Measurements from ENCODE around the gene MAB21L4. TPM values are rescaled to one million over a fixed set of nuclear protein-coding genes. Genes with fewer than 3 reads are reported as not detected.

MAB21L4 gene
- total RNA-seq, 1 experiment from 2014 or later: 0.15 TPM

DNA sequence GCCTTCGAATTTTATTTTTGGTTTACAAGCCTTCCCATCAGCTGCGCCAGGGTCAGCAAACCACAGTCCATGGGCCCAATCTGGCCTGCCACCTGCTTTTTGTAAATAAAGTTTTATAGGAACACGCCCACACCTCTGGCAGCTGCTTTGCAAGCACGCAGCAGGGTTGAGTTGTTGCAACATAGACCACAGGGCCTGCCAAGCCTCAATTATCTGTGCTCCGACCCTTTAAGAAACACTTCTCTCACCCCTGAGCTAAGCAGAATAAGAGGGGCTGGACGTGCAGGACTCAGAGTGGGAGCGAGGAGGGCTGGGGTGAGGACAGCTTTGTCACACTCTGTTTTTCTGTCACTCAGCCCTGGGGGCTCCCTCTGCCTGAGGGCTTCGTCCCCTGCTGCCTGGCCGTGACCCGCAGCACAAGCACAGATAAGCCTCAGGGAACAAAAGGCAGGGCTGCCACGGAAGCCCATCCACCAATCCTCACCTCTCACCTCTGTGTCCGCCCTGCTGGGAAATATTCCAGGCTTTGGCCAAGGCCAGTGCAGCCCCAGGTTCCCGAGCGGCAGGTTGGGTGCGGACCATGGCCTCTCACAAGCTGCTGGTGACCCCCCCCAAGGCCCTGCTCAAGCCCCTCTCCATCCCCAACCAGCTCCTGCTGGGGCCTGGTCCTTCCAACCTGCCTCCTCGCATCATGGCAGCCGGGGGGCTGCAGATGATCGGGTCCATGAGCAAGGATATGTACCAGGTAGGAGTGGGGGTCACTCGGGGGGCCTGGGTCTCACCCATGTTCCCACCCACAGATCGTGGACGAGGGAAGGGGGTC lies 27.5 kb downstream of the MAB21L4 start, which contains the start of gene AGXT:
AGXT (plus strand) TSS at position 539 of the 823 bp plus-strand sequence; CDS start at position 581, 42 bp downstream.
- H4K91ac ChIP-seq (ENCODE audit: insufficient read length, low read depth, low read length): no peak within 1 kb of the TSS
- H3T11ph ChIP-seq (ENCODE audit: low read length): no peak within 1 kb of the TSS
- H3K4me3 Mint-ChIP-seq: no peak within 1 kb of the TSS; a peak in 1 of 5 replicates
- no peak within 1 kb of the TSS for H4K5ac ChIP-seq (ENCODE audit: insufficient read length, low read depth, low read length)
- H2BK20ac ChIP-seq (ENCODE audit: low read depth, low read length, poor library complexity, severe bottlenecking): no peak within 1 kb of the TSS
- no peaks in the 10 kb centered on the region for H3K4me1 ChIP-seq (ENCODE audit: insufficient read depth, low read length)
- H4K8ac ChIP-seq (replicated peaks; ENCODE audit: insufficient read length, low read depth, low read length): no peak within 1 kb of the TSS
- H3K79me2 ChIP-seq (ENCODE audit: insufficient read depth, low read length): no peaks in the 10 kb centered on the region
- H2BK5ac ChIP-seq (ENCODE audit: insufficient read length, low read length): no peak within 1 kb of the TSS
- no peaks in the 10 kb centered on the region for H3K23me2 ChIP-seq (ENCODE audit: insufficient read length, low read depth, low read length, poor library complexity, severe bottlenecking)
- no peak within 1 kb of the TSS for H3K9ac ChIP-seq (ENCODE audit: extremely low read depth, insufficient read length, low read length)
- no peak within 1 kb of the TSS; the same call in 1 of the 2 replicates for H3K14ac ChIP-seq (ENCODE audit: insufficient read depth, low read length)
- TF ChIP-seq, protein P1, sequence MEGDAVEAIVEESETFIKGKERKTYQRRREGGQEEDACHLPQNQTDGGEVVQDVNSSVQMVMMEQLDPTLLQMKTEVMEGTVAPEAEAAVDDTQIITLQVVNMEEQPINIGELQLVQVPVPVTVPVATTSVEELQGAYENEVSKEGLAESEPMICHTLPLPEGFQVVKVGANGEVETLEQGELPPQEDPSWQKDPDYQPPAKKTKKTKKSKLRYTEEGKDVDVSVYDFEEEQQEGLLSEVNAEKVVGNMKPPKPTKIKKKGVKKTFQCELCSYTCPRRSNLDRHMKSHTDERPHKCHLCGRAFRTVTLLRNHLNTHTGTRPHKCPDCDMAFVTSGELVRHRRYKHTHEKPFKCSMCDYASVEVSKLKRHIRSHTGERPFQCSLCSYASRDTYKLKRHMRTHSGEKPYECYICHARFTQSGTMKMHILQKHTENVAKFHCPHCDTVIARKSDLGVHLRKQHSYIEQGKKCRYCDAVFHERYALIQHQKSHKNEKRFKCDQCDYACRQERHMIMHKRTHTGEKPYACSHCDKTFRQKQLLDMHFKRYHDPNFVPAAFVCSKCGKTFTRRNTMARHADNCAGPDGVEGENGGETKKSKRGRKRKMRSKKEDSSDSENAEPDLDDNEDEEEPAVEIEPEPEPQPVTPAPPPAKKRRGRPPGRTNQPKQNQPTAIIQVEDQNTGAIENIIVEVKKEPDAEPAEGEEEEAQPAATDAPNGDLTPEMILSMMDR (conservative IDR thresholded peaks at IDR 0.05): no peak
- no peaks in the 10 kb centered on the region for H4K20me1 ChIP-seq (ENCODE audit: control insufficient read depth, insufficient read depth, insufficient read length)
- H2BK12ac ChIP-seq (ENCODE audit: insufficient read length, low read depth, low read length): no peak within 1 kb of the TSS
- H3K4me2 ChIP-seq (ENCODE audit: insufficient read depth, insufficient read length, low read length): no peak within 1 kb of the TSS
- H2AK5ac ChIP-seq (ENCODE audit: insufficient read length, low read length): no peak within 1 kb of the TSS
- no CpG with 5 or more reads among the region's 21 CpGs for WGBS (ENCODE audit: extremely low coverage, insufficient read length, low lambda C conversion rate)
- no peaks in the 10 kb centered on the region for H3K79me1 ChIP-seq (ENCODE audit: insufficient read depth, low read depth, low read length, poor library complexity, severe bottlenecking)
- H3K27me3 Mint-ChIP-seq (ENCODE audit: low read depth): peaks cover 2% of the 10 kb centered on the region; the same call in 1 of the 2 replicates
- H3K4ac ChIP-seq (ENCODE audit: low read depth, low read length): no peak within 1 kb of the TSS
- no peak within 1 kb of the TSS for H3K18ac ChIP-seq (ENCODE audit: insufficient read length, low read depth, low read length)
- DNase-seq: no peak
- H3K56ac ChIP-seq (ENCODE audit: insufficient read length, low read depth, low read length): no peak within 1 kb of the TSS
- H3K27ac ChIP-seq (ENCODE audit: insufficient read length, low read depth, low read length): no peak within 1 kb of the TSS
- no peaks in the 10 kb centered on the region; a peak in 1 of 4 replicates for H3K4me1 Mint-ChIP-seq
- H3K23ac ChIP-seq (ENCODE audit: insufficient read length, low read depth, low read length): no peak within 1 kb of the TSS
- no peak within 1 kb of the TSS for H2AFZ ChIP-seq (ENCODE audit: low read length)
- H3K36me3 Mint-ChIP-seq (ENCODE audit: insufficient read depth in 1 of 3, low read depth in 3 of 3): no peaks in the 10 kb centered on the region; a peak in 1 of 7 replicates
- no peaks in the 10 kb centered on the region for H3K27me3 ChIP-seq (ENCODE audit: insufficient read depth, low read length)
- H3K27ac Mint-ChIP-seq: no peak within 1 kb of the TSS; a peak in 1 of 7 replicates
- no peak within 1 kb of the TSS for H2BK120ac ChIP-seq (ENCODE audit: low read depth, low read length, poor library complexity, severe bottlenecking)
- H3K9me3 ChIP-seq (ENCODE audit: control insufficient read depth, low read depth, low read length): no peaks in the 10 kb centered on the region
- no peaks in the 10 kb centered on the region for H3K9me3 Mint-ChIP-seq
- no peak within 1 kb of the TSS for H2BK15ac ChIP-seq (ENCODE audit: low read depth, low read length)

Measured in H9 (cell line).